HEK293T (cell line): ENCODE results near the gene IKZF1.

Experiments
- CTCF ChIA-PET: fragments of 350-600 bp; formaldehyde crosslinking; extraction: SDS; loops from one replicate; lab custom pipeline; 2021; ENCODE audit warnings: antibody characterized with exemption, inconsistent platforms; lab: Yijun Ruan, JAX
- POLR2A ChIA-PET: fragments of 350-600 bp; formaldehyde crosslinking; extraction: SDS; loops from one replicate; lab custom pipeline; 2020; ENCODE audit warnings: antibody characterized with exemption, inconsistent platforms; lab: Yijun Ruan, JAX
- DNase-seq: peaks from one replicate; pipeline ENCODE4 v3.0.0; 2012; ENCODE audit warnings: mixed read lengths; ENCODE audit errors: extremely low spot score
- ARNT ChIP-seq: fragments of 450-650 bp; IDR thresholded peaks from 2 replicates; pipeline ENCODE4 v1.6.1; 2017; ENCODE audit warnings: mild to moderate bottlenecking
- BHLHE40 ChIP-seq: fragments of 450-650 bp; IDR thresholded peaks from 2 replicates; pipeline ENCODE4 v1.6.1; 2016; ENCODE audit warnings: mild to moderate bottlenecking, moderate library complexity, borderline replicate concordance
- CTBP1 ChIP-seq: fragments of 450-650 bp; IDR thresholded peaks from 2 replicates; pipeline ENCODE4 v1.6.1; 2016; ENCODE audit warnings: borderline replicate concordance
- ELF4 ChIP-seq: fragments of 450-650 bp; IDR thresholded peaks from 2 replicates; pipeline ENCODE4 v1.6.1; 2017; ENCODE audit warnings: antibody characterized with exemption
- FOXA1 ChIP-seq: fragments of 450-650 bp; IDR thresholded peaks from 2 replicates; pipeline ENCODE4 v1.6.1; 2016; ENCODE audit warnings: mild to moderate bottlenecking
- FOXK2 ChIP-seq: fragments of 450-650 bp; IDR thresholded peaks from 2 replicates; pipeline ENCODE4 v1.6.1; 2016; ENCODE audit warnings: mild to moderate bottlenecking
- FOXM1 ChIP-seq: fragments of 450-650 bp; IDR thresholded peaks from 2 replicates; pipeline ENCODE4 v1.6.1; 2017; ENCODE audit warnings: mild to moderate bottlenecking, borderline replicate concordance
- HDGF ChIP-seq: fragments of 450-650 bp; IDR thresholded peaks from 2 replicates; pipeline ENCODE4 v1.6.1; 2017; ENCODE audit warnings: antibody characterized with exemption, borderline replicate concordance
- L3MBTL2 ChIP-seq: fragments of 450-650 bp; conservative IDR thresholded peaks from 2 replicates; pipeline ENCODE4 v1.6.1; 2016; ENCODE audit warnings: mild to moderate bottlenecking
- LEF1 ChIP-seq: fragments of 450-650 bp; IDR thresholded peaks from 2 replicates; pipeline ENCODE4 v1.6.1; 2017; ENCODE audit warnings: mild to moderate bottlenecking, borderline replicate concordance
- NFRKB ChIP-seq: fragments of 450-650 bp; IDR thresholded peaks from 2 replicates; pipeline ENCODE4 v1.6.1; 2016; ENCODE audit warnings: mild to moderate bottlenecking, moderate library complexity
- SP1 ChIP-seq: fragments of 450-650 bp; IDR thresholded peaks from 2 replicates; pipeline ENCODE4 v1.6.1; 2017
- SUZ12 ChIP-seq: fragments of 450-650 bp; IDR thresholded peaks from 2 replicates; pipeline ENCODE4 v1.6.1; 2016; ENCODE audit warnings: mild to moderate bottlenecking
- TARDBP ChIP-seq: fragments of 450-650 bp; IDR thresholded peaks from 2 replicates; pipeline ENCODE4 v1.6.1; 2016
- ZNF384 ChIP-seq: fragments of 450-650 bp; IDR thresholded peaks from 2 replicates; pipeline ENCODE4 v1.6.1; 2016
- TF ChIP-seq, protein P1 (sequence below): fragments of 450-650 bp; IDR thresholded peaks from 2 replicates; pipeline ENCODE4 v1.6.1; 2016

Gene IKZF1

GRCh38 chr7:50272808-50273207, 31.7 kb upstream of the IKZF1 start:
- DNase-seq: no peak
- ChIA-PET CTCF (no interaction called here), POLR2A (no interaction called here)
- TF ChIP-seq SUZ12 (no peak), TARDBP (no peak), LEF1 (no peak), CTBP1 (no peak)

DNA sequence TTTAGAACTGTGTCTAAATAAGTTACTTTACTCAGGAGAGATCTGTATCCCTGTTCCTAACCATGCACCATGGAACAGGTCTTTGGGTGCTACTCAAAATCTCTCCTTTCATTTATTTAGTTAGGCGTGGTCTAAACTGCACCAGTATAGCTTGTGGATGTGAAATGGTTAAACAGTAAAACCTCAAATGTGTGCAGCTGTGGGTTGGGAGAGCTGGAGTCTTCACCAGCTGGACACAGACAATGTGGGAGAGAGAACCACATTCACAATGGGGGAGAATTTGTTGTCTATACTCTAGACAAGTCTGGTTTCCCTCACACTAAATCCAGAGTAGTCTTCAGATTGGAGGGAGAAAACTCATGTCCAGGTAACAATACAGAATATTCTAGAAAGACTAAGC, 31.2 kb upstream of the IKZF1 start:
- CTCF ChIA-PET: no interaction called here
- POLR2A ChIA-PET: no interaction called here
- DNase-seq: no peak
- no peak for TF ChIP-seq ARNT
- TF ChIP-seq, protein P1, sequence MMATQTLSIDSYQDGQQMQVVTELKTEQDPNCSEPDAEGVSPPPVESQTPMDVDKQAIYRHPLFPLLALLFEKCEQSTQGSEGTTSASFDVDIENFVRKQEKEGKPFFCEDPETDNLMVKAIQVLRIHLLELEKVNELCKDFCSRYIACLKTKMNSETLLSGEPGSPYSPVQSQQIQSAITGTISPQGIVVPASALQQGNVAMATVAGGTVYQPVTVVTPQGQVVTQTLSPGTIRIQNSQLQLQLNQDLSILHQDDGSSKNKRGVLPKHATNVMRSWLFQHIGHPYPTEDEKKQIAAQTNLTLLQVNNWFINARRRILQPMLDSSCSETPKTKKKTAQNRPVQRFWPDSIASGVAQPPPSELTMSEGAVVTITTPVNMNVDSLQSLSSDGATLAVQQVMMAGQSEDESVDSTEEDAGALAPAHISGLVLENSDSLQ: no peak
- no peak for TF ChIP-seq ZNF384
- no peak for TF ChIP-seq TARDBP
- TF ChIP-seq HDGF: no peak
- TF ChIP-seq BHLHE40: no peak
- no peak for TF ChIP-seq LEF1
- TF ChIP-seq FOXM1: no peak
- no peak for TF ChIP-seq SP1
- no peak for TF ChIP-seq L3MBTL2

GRCh38 chr7:50273870-50274269, 30.6 kb upstream of the IKZF1 start:
- CTCF ChIA-PET: no interaction called here
- TF ChIP-seq FOXM1: no peak
- TF ChIP-seq, protein P1: no peak
- TF ChIP-seq ARNT: no peak
- TF ChIP-seq NFRKB: no peak
- no peak for TF ChIP-seq HDGF
- no peak for TF ChIP-seq SP1
- TF ChIP-seq FOXA1: no peak

GRCh38 chr7:50274361-50274760, 30.2 kb upstream of the IKZF1 start:
- CTCF ChIA-PET: no interaction called here
- no peak for DNase-seq

More at GRCh38 chr7:50273870-50274269, 30.6 kb upstream of the IKZF1 start:
- POLR2A ChIA-PET: no interaction called here
- no peak for DNase-seq

DNA sequence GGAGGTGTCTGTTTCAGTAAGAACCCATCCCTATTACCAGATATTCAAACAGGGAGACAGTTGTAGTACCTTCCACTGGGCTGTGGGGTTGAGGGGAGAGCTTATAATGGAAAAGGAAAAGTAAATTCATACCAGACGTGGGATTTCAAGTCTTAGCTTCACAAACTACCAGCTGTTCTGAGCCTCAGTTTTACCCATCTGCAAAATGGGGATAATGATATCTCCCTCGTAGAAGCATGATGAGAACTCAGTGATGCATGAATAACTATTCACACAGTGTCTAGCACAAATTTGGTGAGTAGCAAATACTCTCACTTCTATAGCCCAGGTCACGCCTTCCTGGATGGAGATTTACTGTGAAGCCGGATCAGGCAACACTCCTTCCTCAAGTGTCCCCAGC, 29.1 kb upstream of the IKZF1 start:
- TF ChIP-seq CTBP1 (no peak), HDGF (no peak), NFRKB (no peak), FOXK2 (no peak), ZNF384 (no peak), LEF1 (no peak), SP1 (no peak)
- TF ChIP-seq, protein P1: no peak
- ChIA-PET CTCF (no interaction called here), POLR2A (no interaction called here)
- no peak for DNase-seq

More at GRCh38 chr7:50274361-50274760, 30.2 kb upstream of the IKZF1 start:
- POLR2A ChIA-PET: no interaction called here
- TF ChIP-seq FOXM1 (no peak), ZNF384 (no peak), BHLHE40 (no peak), L3MBTL2 (no peak), NFRKB (no peak), ELF4 (no peak), FOXA1 (no peak), LEF1 (no peak), CTBP1 (no peak), SP1 (no peak), ARNT (no peak), FOXK2 (no peak), HDGF (no peak)

DNA sequence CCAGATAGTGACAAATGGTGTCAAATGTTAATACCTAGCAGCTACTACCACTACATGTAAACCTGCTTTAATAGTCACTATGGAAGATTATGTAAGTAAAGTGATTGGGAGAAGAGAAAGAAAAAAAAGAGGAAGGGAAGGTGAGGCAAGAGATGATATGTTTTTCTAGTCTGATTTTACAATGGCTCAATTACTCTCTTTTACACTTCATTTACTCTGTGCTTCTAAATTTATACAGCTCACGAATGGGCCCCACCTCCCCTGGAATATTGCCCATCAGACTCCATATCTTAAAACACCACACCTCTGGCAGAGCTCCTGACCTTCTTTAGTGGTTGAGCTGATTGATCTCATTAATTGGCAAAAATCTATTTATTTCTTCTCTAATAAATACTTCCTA, 28.0 kb upstream of the IKZF1 start:
- no peak for DNase-seq
- CTCF ChIA-PET: no interaction called here
- no peak for TF ChIP-seq LEF1
- no peak for TF ChIP-seq L3MBTL2
- no peak for TF ChIP-seq ELF4
- TF ChIP-seq FOXK2: no peak
- TF ChIP-seq CTBP1: no peak
- TF ChIP-seq SUZ12: no peak
- no peak for TF ChIP-seq ZNF384
- TF ChIP-seq SP1: no peak
- TF ChIP-seq FOXA1: no peak
- TF ChIP-seq ARNT: no peak
- TF ChIP-seq TARDBP: no peak
- no peak for TF ChIP-seq BHLHE40
- POLR2A ChIA-PET: no interaction called here

GRCh38 chr7:50278120-50278519, 26.4 kb upstream of the IKZF1 start:
- ChIA-PET CTCF (no interaction called here), POLR2A (no interaction called here)
- TF ChIP-seq L3MBTL2: no peak
- DNase-seq: no peak
